ENCODE results near the gene UCK2.

- no peak for TF ChIP-seq CTCF (IDR thresholded peaks at IDR 0.05)
- TF ChIP-seq POLR2A (IDR thresholded peaks at IDR 0.05) = no peak
Measured at GRCh38 chr1:165915932-165916348, 88.5 kb downstream of the UCK2 start.
